SK-N-SH treated with all-trans-retinoic acid at 6 μM for 48 hours (cell line): ENCODE data around the gene FBH1.

Experiments
- BACH2 ChIP-seq: fragments of 250-450 bp; sonication (Bioruptor Pico); IDR thresholded peaks from 2 replicates; pipeline ENCODE4 v1.9.0; 2021; ENCODE audit warnings: mild to moderate bottlenecking, borderline replicate concordance
- CSDC2 ChIP-seq: fragments of 250-450 bp; sonication (Bioruptor Pico); IDR thresholded peaks from 2 replicates; pipeline ENCODE4 v1.5.0; 2020; ENCODE audit warnings: mild to moderate bottlenecking, moderate library complexity
- CSRNP3 ChIP-seq: fragments of 250-450 bp; sonication (Bioruptor Pico); IDR thresholded peaks from 2 replicates; pipeline ENCODE4 v1.5.1; 2021; ENCODE audit warnings: mild to moderate bottlenecking, moderate library complexity
- GLIS3 ChIP-seq: fragments of 250-450 bp; sonication (Bioruptor Pico); IDR thresholded peaks from 2 replicates; pipeline ENCODE4 v1.5.0; 2020; ENCODE audit warnings: mild to moderate bottlenecking, moderate library complexity
- PATZ1 ChIP-seq: fragments of 250-450 bp; sonication (Bioruptor Pico); IDR thresholded peaks from 2 replicates; pipeline ENCODE4 v1.8.0; 2020; ENCODE audit warnings: mild to moderate bottlenecking, moderate library complexity, borderline replicate concordance
- POU6F1 ChIP-seq: fragments of 250-450 bp; sonication (Bioruptor Pico); IDR thresholded peaks from 2 replicates; pipeline ENCODE4 v1.8.0; 2021; ENCODE audit warnings: low read depth, mild to moderate bottlenecking, moderate library complexity, borderline replicate concordance
- TCF4 ChIP-seq: fragments of 250-450 bp; sonication (Bioruptor Pico); IDR thresholded peaks from 2 replicates; pipeline ENCODE4 v1.8.0; 2021; ENCODE audit warnings: mild to moderate bottlenecking, moderate library complexity, borderline replicate concordance
- TOX ChIP-seq: fragments of 250-450 bp; sonication (Bioruptor Pico); IDR thresholded peaks from 2 replicates; pipeline ENCODE4 v1.8.0; 2021; ENCODE audit warnings: mild to moderate bottlenecking, moderate library complexity, borderline replicate concordance
- ZNF70 ChIP-seq: fragments of 450-650 bp; formaldehyde crosslinking; IDR thresholded peaks from 2 replicates; pipeline ENCODE4 v1.5.0; 2020; ENCODE audit warnings: mild to moderate bottlenecking, moderate library complexity
- TF ChIP-seq, protein P1 (sequence below): fragments of 250-450 bp; sonication (Bioruptor Pico); IDR thresholded peaks from 2 replicates; pipeline ENCODE4 v1.5.1; 2020; ENCODE audit warnings: low read depth, mild to moderate bottlenecking, moderate library complexity

DNA sequence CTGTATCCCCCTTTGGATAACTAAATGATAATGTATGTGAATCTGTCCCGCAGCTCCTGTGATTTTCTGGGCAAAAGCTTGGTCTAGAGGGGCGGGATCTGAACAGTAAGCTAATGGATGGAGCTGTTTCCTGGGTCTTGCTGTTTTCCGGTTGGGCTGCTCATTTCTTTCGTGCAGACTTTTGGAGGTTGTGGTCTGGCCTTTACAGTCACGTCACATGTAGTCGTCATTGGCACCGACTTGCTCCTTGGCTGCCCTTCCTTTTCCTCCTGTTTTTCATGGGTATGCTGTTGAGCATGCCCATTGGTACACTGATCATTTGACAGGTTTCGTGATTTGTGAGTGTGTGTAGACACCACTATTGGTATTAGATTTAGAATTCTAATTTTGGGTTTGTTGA, 2.0 kb downstream of the FBH1 start:
- no peak for TF ChIP-seq TCF4
- no peak for TF ChIP-seq PATZ1 (CRISPR knock-in tag)
- TF ChIP-seq TOX (CRISPR knock-in tag): no peak
- TF ChIP-seq BACH2 (CRISPR knock-in tag): no peak
- TF ChIP-seq, protein P1, sequence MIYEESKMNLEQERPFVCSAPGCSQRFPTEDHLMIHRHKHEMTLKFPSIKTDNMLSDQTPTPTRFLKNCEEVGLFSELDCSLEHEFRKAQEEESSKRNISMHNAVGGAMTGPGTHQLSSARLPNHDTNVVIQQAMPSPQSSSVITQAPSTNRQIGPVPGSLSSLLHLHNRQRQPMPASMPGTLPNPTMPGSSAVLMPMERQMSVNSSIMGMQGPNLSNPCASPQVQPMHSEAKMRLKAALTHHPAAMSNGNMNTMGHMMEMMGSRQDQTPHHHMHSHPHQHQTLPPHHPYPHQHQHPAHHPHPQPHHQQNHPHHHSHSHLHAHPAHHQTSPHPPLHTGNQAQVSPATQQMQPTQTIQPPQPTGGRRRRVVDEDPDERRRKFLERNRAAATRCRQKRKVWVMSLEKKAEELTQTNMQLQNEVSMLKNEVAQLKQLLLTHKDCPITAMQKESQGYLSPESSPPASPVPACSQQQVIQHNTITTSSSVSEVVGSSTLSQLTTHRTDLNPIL (CRISPR knock-in tag): no peak
- no peak for TF ChIP-seq ZNF70 (CRISPR knock-in tag)
- no peak for TF ChIP-seq CSRNP3 (CRISPR knock-in tag)
- TF ChIP-seq POU6F1: no peak
- TF ChIP-seq GLIS3: no peak
- TF ChIP-seq CSDC2 (CRISPR knock-in tag): no peak
